GM19467 (cell line): Measurements from ENCODE around the gene FAAP20.
"Not testable (repeated sequence)": the region's sequence is repeated elsewhere in the genome, so short reads cannot be mapped to it uniquely, and the experiment has no call there.

Experiments
- ATAC-seq: cut with Tn5 transposase; IDR thresholded peaks from one replicate; pipeline ENCODE4 v1.9.1; 2021; ENCODE audit warnings: mild to moderate bottlenecking, moderate library complexity; ENCODE audit not compliant: unreplicated experiment

Gene FAAP20

GRCh38 chr1:2163205-2163604 is 31.4 kb downstream of the FAAP20 start:
- no peak for ATAC-seq

GRCh38 chr1:2160451-2161300 is 33.9 kb downstream of the FAAP20 start:
- no peak for ATAC-seq

GRCh38 chr1:2159124-2159523 is 35.4 kb downstream of the FAAP20 start:
- no peak for ATAC-seq

- ATAC-seq = no peak
Measured at GRCh38 chr1:2158272-2158671, 36.3 kb downstream of the FAAP20 start.

- ATAC-seq = no peak
Measured at GRCh38 chr1:2157856-2158255, 36.7 kb downstream of the FAAP20 start.

- ATAC-seq = no peak
Measured at GRCh38 chr1:2156866-2157265, 37.7 kb downstream of the FAAP20 start.

- ATAC-seq = no peak
Measured at GRCh38 chr1:2155788-2156187, 38.8 kb downstream of the FAAP20 start.

GRCh38 chr1:2155147-2155598 is 39.4 kb downstream of the FAAP20 start:
- ATAC-seq = no peak

- no peak for ATAC-seq
Measured at GRCh38 chr1:2154022-2154421, 40.5 kb downstream of the FAAP20 start.

GRCh38 chr1:2152954-2153353 is 41.6 kb downstream of the FAAP20 start:
- ATAC-seq = no peak

GRCh38 chr1:2151911-2152310 is 42.7 kb downstream of the FAAP20 start:
- no peak for ATAC-seq

- no peak for ATAC-seq
Measured at GRCh38 chr1:2151252-2151651, 43.3 kb downstream of the FAAP20 start.

- ATAC-seq = no peak
Measured at GRCh38 chr1:2150801-2151200, 43.8 kb downstream of the FAAP20 start.

GRCh38 chr1:2148691-2149090 is 45.9 kb downstream of the FAAP20 start:
- no peak for ATAC-seq

GRCh38 chr1:2147869-2148268 is 46.7 kb downstream of the FAAP20 start:
- ATAC-seq = not testable (repeated sequence)

- no peak for ATAC-seq
Measured at GRCh38 chr1:2146836-2147517, 47.6 kb downstream of the FAAP20 start.

- no peak for ATAC-seq
Measured at GRCh38 chr1:2145946-2146835, 48.4 kb downstream of the FAAP20 start.

GRCh38 chr1:2144501-2145090 is 50.0 kb downstream of the FAAP20 start:
- no peak for ATAC-seq

- ATAC-seq = no peak
Measured at GRCh38 chr1:2143814-2144500, 50.6 kb downstream of the FAAP20 start.

GRCh38 chr1:2141025-2141424 is 53.5 kb downstream of the FAAP20 start:
- no peak for ATAC-seq
